Measurements from ENCODE around the gene HEATR1. TPM values are rescaled to one million over a fixed set of nuclear protein-coding genes. Genes with fewer than 3 reads are reported as not detected.

HEATR1 gene
- total RNA-seq, 1 experiment from 2014 or later: 27.6 TPM

DNA sequence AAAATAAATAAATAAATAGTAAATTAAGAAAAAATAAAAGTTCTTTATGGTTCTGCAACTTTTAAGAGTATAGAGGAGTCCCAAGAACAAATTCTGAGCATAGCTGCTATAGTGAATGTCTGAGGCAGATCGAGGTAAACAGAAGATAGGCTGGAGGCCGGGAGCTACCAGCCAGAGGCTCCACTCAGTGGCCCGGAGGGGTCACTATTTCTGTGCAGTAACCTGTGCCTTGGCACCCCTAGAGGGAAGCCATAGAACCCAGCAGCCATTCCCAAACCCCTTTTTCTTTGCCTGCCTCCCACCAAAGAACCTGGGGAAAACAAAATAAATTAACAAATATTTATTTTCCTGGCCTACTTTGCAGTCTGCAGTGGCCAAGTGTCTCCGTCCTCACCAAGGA lies 38.4 kb upstream of the HEATR1 start:
- no TSS peak for BruUV-seq (replicated peaks)
- Histone ChIP-seq H3K36me3 (ENCODE audit: low read depth, low read length) (no peaks in the 10 kb centered on the region), H2AFZ (ENCODE audit: low read length) (no peak overlapping the region), H3K79me2 (ENCODE audit: low read length) (no peaks in the 10 kb centered on the region), H3K9me3 (ENCODE audit: low read length) (no peaks in the 10 kb centered on the region), H3K4me3 (ENCODE audit: low read length) (no peak overlapping the region), H3F3A (ENCODE audit: low read length, unreplicated experiment) (no peaks in the 10 kb centered on the region), H3K9me2 (replicated peaks; ENCODE audit: low read length) (no peaks in the 10 kb centered on the region), H4K20me1 (ENCODE audit: low read length) (no peaks in the 10 kb centered on the region), H3K27me3 (ENCODE audit: low read length) (peaks cover 24% of the 10 kb centered on the region), H3K9ac (ENCODE audit: low read length) (no peak overlapping the region), H3K4me2 (ENCODE audit: low read length) (no peak overlapping the region), H3K4me1 (ENCODE audit: insufficient read depth, low read length) (no peaks in the 10 kb centered on the region), H3K27ac (ENCODE audit: low read length) (no peak overlapping the region)
- DNase-seq: no peak
- ChIA-PET CTCF (interaction anchor here (0.7 kb wide), 1 partner anchor 34 kb away, joined by 3 read pairs; no protein-coding TSS in a partner anchor), POLR2A (ENCODE audit: unreplicated experiment) (no interaction called here)
- ATAC-seq: no peak
- TF ChIP-seq, protein P1, sequence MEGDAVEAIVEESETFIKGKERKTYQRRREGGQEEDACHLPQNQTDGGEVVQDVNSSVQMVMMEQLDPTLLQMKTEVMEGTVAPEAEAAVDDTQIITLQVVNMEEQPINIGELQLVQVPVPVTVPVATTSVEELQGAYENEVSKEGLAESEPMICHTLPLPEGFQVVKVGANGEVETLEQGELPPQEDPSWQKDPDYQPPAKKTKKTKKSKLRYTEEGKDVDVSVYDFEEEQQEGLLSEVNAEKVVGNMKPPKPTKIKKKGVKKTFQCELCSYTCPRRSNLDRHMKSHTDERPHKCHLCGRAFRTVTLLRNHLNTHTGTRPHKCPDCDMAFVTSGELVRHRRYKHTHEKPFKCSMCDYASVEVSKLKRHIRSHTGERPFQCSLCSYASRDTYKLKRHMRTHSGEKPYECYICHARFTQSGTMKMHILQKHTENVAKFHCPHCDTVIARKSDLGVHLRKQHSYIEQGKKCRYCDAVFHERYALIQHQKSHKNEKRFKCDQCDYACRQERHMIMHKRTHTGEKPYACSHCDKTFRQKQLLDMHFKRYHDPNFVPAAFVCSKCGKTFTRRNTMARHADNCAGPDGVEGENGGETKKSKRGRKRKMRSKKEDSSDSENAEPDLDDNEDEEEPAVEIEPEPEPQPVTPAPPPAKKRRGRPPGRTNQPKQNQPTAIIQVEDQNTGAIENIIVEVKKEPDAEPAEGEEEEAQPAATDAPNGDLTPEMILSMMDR (conservative IDR thresholded peaks at IDR 0.05; ENCODE audit: low read depth, low read length): no peak
- intact Hi-C loops (cut with micrococcal nuclease): no loop called here

DNA sequence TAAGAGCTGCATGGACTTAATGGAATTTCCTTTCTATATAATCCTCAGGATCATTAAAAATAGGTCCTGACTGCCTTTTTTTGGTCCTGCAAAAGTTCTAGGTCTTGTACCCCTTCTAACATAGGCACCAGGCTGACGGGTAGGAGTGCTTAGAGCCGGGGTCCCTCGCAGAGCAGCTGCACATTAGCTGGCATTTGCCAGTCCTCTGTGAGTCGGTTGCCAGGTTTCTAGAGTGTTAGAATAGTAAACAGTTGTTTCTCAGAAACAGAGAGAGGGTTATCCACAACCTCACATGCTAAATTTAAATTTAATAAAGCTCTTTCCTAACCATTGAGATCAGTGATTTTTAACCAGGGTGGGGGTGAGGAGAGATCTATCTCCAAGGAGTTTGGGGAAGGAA lies 35.4 kb upstream of the HEATR1 start:
- no peaks in the 10 kb centered on the region for H3K4me1 ChIP-seq (ENCODE audit: insufficient read depth, low read length)
- no peak for TF ChIP-seq EZH2 (IDR thresholded peaks at IDR 0.05; ENCODE audit: low read length, unreplicated experiment)
- TF ChIP-seq, protein P1 (conservative IDR thresholded peaks at IDR 0.05; ENCODE audit: low read depth, low read length): no peak
- TF ChIP-seq EZH2phosphoT487 (IDR thresholded peaks at IDR 0.05; ENCODE audit: borderline replicate concordance, low read length): no peak
- H3K79me2 ChIP-seq (ENCODE audit: low read length): no peaks in the 10 kb centered on the region
- H3K4me2 ChIP-seq (ENCODE audit: low read length): no peak overlapping the region
- no peaks in the 10 kb centered on the region for H3K9me3 ChIP-seq (ENCODE audit: low read length)
- no peaks in the 10 kb centered on the region for H3F3A ChIP-seq (ENCODE audit: low read length, unreplicated experiment)
- BruUV-seq (replicated peaks): no TSS peak
- no peak overlapping the region for H3K9ac ChIP-seq (ENCODE audit: low read length)
- ChIA-PET POLR2A (ENCODE audit: unreplicated experiment) (no interaction called here), CTCF (no interaction called here)
- H3K4me3 ChIP-seq (ENCODE audit: low read length): no peak overlapping the region
- no peak for ATAC-seq
- DNase-seq: no peak
- no peak overlapping the region for H2AFZ ChIP-seq (ENCODE audit: low read length)
- intact Hi-C loops (cut with micrococcal nuclease): no loop called here
- no peaks in the 10 kb centered on the region for H3K36me3 ChIP-seq (ENCODE audit: low read depth, low read length)
- no peaks in the 10 kb centered on the region for H3K9me2 ChIP-seq (replicated peaks; ENCODE audit: low read length)
- no peaks in the 10 kb centered on the region for H4K20me1 ChIP-seq (ENCODE audit: low read length)
- no peak overlapping the region for H3K27ac ChIP-seq (ENCODE audit: low read length)
- H3K27me3 ChIP-seq (ENCODE audit: low read length): peaks cover 21% of the 10 kb centered on the region; the same call in 1 of the 2 replicates

DNA sequence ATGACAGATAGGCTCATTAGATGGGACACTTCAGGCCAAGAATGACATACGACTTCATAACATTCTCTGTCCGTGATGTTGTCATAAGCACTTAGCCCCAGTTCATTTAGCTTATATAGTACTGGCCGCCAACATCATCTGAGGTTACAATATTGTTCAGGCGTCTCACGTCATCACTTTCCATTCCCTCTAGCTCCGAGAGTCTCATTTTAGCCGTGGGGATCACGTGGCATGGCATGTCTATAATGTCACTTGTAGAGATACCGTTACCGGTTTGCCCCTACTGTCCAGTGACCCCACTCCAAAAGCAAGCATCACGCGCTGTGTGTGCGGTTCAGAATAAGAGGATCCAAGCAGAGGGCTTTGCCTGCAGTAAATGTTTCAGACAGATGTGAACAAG lies 34.6 kb upstream of the HEATR1 start:
- TF ChIP-seq EZH2phosphoT487 (IDR thresholded peaks at IDR 0.05; ENCODE audit: borderline replicate concordance, low read length) (no peak), EZH2 (IDR thresholded peaks at IDR 0.05; ENCODE audit: low read length, unreplicated experiment) (no peak)
- TF ChIP-seq, protein P1 (conservative IDR thresholded peaks at IDR 0.05; ENCODE audit: low read depth, low read length): no peak
- no peaks in the 10 kb centered on the region for H3K9me2 ChIP-seq (replicated peaks; ENCODE audit: low read length)
- no peaks in the 10 kb centered on the region for H3K36me3 ChIP-seq (ENCODE audit: low read depth, low read length)
- H3K27ac ChIP-seq (ENCODE audit: low read length): no peak overlapping the region
- intact Hi-C loops (cut with micrococcal nuclease): no loop called here
- H3K79me2 ChIP-seq (ENCODE audit: low read length): no peaks in the 10 kb centered on the region
- DNase-seq (no peak), ATAC-seq (no peak)
- peaks cover 21% of the 10 kb centered on the region; the same call in 1 of the 2 replicates for H3K27me3 ChIP-seq (ENCODE audit: low read length)
- no peak overlapping the region for H3K4me3 ChIP-seq (ENCODE audit: low read length)
- no peaks in the 10 kb centered on the region for H3F3A ChIP-seq (ENCODE audit: low read length, unreplicated experiment)
- BruUV-seq (replicated peaks): no TSS peak
- H3K4me2 ChIP-seq (ENCODE audit: low read length): no peak overlapping the region
- no peak overlapping the region for H2AFZ ChIP-seq (ENCODE audit: low read length)
- H3K9ac ChIP-seq (ENCODE audit: low read length): no peak overlapping the region
- ChIA-PET POLR2A (ENCODE audit: unreplicated experiment) (no interaction called here), CTCF (no interaction called here)
- H3K4me1 ChIP-seq (ENCODE audit: insufficient read depth, low read length): no peaks in the 10 kb centered on the region
- H3K9me3 ChIP-seq (ENCODE audit: low read length): no peaks in the 10 kb centered on the region
- no peaks in the 10 kb centered on the region for H4K20me1 ChIP-seq (ENCODE audit: low read length)

All from PC-3 (cell line).